Effector memory CD4-positive, alpha-beta T cell (primary cell): ENCODE measurements around the gene AMIGO2.
A peak's percentile ranks its signal among the peaks of the same experiment; 100 is the strongest.

Source experiments
- DNase-seq, 3 donors: peaks; one replicate each; pipeline ENCODE4 v3.0.0-alpha.2; 2020
- H3K27ac ChIP-seq: 2 replicates; pipeline ENCODE4 v1.7.0; 2013; ENCODE audit warnings: mild to moderate bottlenecking, low read length, moderate library complexity; ENCODE audit not compliant: insufficient read depth, poor library complexity, severe bottlenecking
- H3K27me3 ChIP-seq: replicated peaks from 2 replicates; pipeline ENCODE4 v1.7.0; 2013; ENCODE audit warnings: mild to moderate bottlenecking, low read length; ENCODE audit not compliant: insufficient read depth, control insufficient read depth, poor library complexity, severe bottlenecking
- H3K36me3 ChIP-seq: 2 replicates; pipeline ENCODE4 v1.7.0; 2013; ENCODE audit warnings: mild to moderate bottlenecking, low read length, moderate library complexity; ENCODE audit not compliant: control insufficient read depth, insufficient read depth
- H3K4me1 ChIP-seq: 2 replicates; pipeline ENCODE4 v1.7.0; 2013; ENCODE audit warnings: low read length, mild to moderate bottlenecking; ENCODE audit not compliant: control insufficient read depth, insufficient read depth, poor library complexity, severe bottlenecking
- H3K4me3 ChIP-seq: 2 replicates; pipeline ENCODE4 v1.7.0; 2013; ENCODE audit warnings: low read length, low read depth, mild to moderate bottlenecking; ENCODE audit not compliant: insufficient read depth, poor library complexity, severe bottlenecking
- H3K9me3 ChIP-seq: 2 replicates; pipeline ENCODE4 v1.7.0; 2013; ENCODE audit warnings: mild to moderate bottlenecking, low read length, moderate library complexity; ENCODE audit not compliant: control insufficient read depth

Gene AMIGO2

DNA sequence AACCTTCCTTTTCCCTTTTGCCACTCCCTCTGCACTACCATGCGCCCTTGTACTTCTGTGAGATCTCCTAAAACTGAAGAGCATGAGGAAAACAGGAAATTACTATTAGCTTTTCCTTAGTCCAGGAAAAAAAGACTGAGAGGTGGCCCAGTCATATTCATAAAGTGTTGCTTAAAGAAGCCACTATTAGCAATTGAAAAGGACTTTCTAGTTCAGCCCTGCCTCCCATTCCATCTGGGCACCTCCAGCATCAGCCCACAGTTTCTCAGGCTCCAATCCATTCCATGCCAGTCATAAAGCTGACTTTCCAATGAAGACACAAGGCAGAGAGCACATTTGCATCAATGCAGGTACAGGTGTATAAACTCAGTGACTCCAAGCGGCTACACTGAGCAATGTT lies 19.9 kb upstream of the AMIGO2 start:
- Histone ChIP-seq H3K27me3 (no peaks in the 10 kb centered on the region), H3K4me1 (no peaks in the 10 kb centered on the region), H3K36me3 (no peaks in the 10 kb centered on the region), H3K27ac (no peak overlapping the region), H3K4me3 (no peak overlapping the region), H3K9me3 (no peaks in the 10 kb centered on the region)
- no peak for DNase-seq

DNA sequence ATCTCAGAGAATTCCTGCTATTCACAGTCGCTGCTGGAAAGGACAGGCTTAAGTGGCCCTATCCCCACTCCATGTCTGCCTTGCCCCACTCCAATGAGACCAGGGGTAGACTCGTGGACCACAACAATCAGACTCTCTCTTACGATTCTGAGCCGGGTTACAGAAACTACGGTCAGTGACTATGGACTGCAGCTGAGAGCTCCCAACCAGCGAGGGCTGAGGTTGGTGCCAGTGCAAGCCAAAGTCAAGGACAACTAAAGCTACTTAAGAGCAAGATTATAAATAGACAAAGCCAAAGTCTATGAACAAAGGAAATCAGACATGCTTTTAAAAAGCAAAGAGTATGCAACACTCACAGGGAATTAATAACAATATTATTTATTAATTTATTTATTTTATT lies 18.3 kb upstream of the AMIGO2 start:
- Histone ChIP-seq H3K4me3 (no peak overlapping the region), H3K27me3 (no peaks in the 10 kb centered on the region), H3K9me3 (no peaks in the 10 kb centered on the region), H3K36me3 (no peaks in the 10 kb centered on the region), H3K27ac (no peak overlapping the region), H3K4me1 (no peaks in the 10 kb centered on the region)
- DNase-seq: no peak

DNA sequence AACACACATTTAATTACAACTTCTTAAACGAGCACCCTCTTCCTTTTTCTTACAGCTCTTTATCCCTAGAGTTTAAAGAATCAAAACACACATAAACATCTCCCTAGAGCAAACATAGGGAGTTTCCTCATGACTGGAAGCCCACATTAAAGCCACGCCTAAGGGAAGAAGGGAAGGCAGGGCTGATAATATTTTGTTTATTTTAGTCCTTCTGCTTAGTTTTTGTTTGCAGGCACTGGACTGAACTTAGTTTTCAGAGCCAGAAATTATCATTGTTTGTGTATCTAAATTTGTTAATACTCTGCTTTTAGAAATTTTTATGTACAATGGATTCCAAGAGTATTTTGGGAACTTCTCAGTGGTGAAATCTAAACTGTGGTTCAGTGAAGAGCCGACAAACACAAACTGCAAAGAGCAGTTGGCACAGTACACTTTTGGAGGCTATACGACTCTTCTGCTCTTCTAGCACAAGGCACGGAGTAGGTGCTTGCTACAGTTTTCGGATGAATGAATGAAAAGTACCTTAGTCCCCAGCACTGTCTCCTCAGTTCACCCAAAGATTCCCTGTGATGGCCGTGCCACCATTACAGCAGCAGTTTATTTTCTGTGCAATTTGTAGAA lies 17.6 kb upstream of the AMIGO2 start:
- Histone ChIP-seq H3K4me3 (no peak overlapping the region), H3K27ac (no peak overlapping the region), H3K36me3 (no peaks in the 10 kb centered on the region), H3K4me1 (no peaks in the 10 kb centered on the region), H3K27me3 (no peaks in the 10 kb centered on the region), H3K9me3 (no peaks in the 10 kb centered on the region)
- DNase-seq: no peak

DNA sequence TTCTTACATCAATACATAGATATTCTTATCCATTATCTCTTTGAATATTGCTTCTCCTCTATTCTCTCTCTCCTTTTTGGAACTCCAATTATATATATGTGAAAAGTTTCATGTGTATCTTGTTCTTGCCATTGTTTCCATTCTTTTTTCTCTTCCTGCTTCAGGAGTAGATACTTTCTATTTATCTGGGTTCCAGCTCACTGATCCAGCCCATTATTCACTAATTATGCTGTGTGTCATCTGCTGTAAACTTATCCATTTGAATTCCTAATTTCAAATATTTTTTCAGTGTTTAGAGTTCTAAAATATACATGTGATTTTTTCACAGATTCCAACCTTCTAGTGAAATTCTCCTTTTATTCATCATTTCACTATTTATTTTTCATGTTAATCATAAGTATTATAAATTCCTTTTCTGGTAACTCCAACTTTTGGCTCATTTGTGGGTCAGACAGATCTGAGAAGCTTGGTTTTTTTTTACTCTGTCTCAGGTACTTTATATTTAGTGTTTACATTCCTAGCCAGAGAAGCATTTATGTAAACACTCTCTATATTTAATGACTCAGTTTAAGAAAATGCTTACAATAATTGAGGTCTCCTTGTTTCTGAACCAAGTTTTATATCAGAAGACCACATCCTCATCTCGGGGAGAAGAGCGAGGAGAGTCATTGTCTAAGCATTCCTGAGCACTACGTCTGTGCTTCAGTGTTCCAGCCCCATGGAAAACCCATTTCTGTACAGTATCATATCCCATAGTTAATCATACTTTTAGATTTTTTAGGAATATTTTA lies 15.9 kb upstream of the AMIGO2 start:
- no peaks in the 10 kb centered on the region for H3K9me3 ChIP-seq
- DNase-seq: no peak
- no peaks in the 10 kb centered on the region for H3K27me3 ChIP-seq
- H3K4me1 ChIP-seq: no peaks in the 10 kb centered on the region
- H3K27ac ChIP-seq: no peak overlapping the region
- H3K36me3 ChIP-seq: no peaks in the 10 kb centered on the region
- H3K4me3 ChIP-seq: no peak overlapping the region

DNA sequence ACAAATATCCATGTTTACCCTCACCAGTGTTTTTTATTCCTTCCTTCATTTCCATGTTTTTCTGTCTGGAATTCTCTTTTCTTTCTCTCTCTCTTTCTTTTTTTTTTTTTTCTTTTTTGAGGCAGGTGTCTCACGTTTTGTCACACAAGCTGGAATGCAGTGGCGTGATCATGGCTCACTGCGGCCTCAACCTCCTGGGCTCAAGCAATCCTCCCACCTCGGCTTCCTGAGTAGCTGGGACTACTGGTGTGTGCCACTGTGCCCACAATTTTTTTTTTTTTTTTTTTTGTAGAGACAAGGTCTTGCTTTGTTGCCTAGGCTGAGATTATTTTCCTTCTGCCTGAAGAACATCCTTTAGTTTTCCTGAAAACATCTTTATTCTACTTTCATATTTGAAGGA lies 15.0 kb upstream of the AMIGO2 start:
- DNase-seq: no peak
- Histone ChIP-seq H3K27ac (no peak overlapping the region), H3K9me3 (no peaks in the 10 kb centered on the region), H3K36me3 (no peaks in the 10 kb centered on the region), H3K4me1 (no peaks in the 10 kb centered on the region), H3K4me3 (no peak overlapping the region), H3K27me3 (no peaks in the 10 kb centered on the region)

DNA sequence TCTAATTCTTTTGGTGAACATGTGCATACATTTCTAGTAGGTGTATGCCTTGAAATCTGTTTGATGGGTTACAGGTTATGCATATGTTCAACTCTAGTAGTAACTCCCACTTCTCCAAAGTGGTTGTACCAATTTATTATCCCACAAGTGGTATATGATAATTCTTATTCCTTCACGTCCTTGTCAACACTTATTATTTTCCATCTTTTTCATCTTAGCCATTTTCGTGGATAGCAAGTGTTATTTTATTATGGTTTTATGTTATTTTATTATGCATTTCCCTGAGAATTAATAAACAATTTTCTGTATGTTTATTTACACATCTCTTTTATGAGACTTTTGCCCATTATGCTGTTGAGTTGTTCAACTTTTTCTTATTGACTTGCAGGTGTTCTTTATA lies 11.2 kb upstream of the AMIGO2 start:
- Histone ChIP-seq H3K4me3 (no peak overlapping the region), H3K9me3 (no peaks in the 10 kb centered on the region), H3K27me3 (no peaks in the 10 kb centered on the region), H3K27ac (no peak overlapping the region), H3K36me3 (no peaks in the 10 kb centered on the region), H3K4me1 (peaks cover 1% of the 10 kb centered on the region)
- DNase-seq: no peak

DNA sequence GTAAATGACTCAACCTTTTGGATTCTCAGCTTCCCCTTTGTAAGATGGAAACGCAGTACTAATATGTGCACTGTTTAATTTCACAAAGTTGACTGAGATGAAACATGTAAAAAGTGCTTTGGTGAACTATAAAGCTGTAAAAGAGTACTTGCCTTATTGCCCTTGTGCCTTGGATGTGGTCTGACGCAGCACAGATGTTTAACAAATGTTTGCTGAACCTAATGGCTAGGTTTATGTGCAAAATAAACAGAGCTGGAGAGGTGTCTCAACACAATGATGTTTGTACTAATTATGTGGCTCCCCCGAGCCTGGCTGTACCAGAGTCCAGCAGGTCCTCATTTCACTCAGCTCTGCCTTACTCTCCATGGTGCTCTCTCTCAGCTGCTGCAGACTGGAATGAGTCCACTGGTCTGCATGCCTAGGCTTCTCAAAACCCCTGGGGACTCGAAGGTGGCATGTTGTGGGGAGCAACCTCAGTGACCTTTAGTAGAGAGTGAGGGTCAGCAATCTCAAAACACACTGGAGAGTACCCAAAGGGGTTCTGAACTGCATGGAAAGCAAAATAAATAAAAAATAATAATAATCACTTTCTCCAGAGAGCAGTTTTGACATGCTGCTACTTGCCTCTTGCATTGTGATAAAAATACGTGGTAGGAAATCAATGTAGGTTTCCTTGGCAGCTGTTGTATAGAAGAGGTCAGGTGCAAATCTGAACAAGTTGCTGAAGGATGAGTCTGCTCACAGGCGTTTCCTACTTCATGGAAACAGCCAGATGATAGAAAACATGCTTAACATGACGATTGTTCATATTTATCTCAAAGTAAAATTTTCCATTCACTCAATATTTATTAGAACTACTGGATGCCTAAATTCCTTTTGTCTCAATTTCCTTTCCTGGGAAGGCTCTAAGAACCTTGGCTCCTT lies 8.5 kb upstream of the AMIGO2 start:
- H3K4me1 ChIP-seq: peaks cover 21% of the 10 kb centered on the region
- H3K36me3 ChIP-seq: no peaks in the 10 kb centered on the region
- DNase-seq: no peak
- H3K4me3 ChIP-seq: no peak overlapping the region
- H3K27me3 ChIP-seq: no peaks in the 10 kb centered on the region
- no peak overlapping the region for H3K27ac ChIP-seq
- H3K9me3 ChIP-seq: no peaks in the 10 kb centered on the region

DNA sequence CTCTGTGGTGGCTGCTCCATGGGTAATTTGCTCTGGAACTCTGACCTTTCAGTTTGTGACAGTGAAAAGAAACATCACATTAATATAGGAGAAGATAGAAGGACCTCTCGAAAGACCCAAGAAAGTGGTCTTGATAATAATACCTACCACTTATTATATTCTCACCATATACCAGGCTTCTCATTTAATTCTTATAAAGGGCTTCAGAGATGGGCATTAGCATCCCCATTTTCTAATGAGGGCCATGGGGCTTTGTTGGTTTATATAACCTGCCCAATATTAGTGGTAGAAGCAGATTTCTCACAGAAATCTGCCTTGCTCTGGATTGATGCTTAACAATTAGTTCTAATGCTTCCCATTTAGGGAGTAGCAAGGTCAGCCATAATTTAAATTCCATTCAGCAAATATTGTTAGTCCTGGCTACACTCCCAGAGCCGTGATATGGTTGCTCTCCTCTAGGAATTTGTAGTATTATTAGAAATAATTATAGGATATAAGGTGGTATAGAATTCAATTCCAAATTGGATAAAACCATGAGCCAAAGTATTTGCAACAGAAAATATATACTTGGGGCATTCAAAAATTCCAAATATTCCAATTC lies 7.4 kb upstream of the AMIGO2 start:
- Histone ChIP-seq H3K9me3 (no peaks in the 10 kb centered on the region), H3K36me3 (no peaks in the 10 kb centered on the region), H3K4me1 (peaks cover 27% of the 10 kb centered on the region), H3K27ac (no peak overlapping the region), H3K27me3 (no peaks in the 10 kb centered on the region), H3K4me3 (no peak overlapping the region)
- no peak for DNase-seq

DNA sequence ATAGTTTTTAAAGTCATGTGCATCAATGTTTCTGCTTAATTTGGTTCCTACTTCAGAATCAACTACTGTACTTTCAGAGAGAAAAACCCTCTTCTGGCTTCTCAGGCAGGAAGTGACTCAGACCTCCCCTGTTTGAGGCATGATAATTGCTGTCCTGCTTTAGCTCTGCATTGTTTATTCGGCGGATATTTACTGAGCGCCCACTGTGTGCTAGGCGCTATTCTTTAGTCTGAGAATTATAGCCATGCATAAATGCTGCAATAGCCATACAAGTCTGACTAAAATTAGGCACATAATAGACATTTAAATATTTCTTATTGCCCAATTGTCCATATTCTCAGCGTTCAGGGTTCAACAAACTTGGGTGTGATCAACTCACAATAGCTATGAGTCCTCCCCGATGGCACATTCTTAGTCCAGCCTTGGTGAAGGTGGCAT lies 6.1 kb upstream of the AMIGO2 start:
- no peaks in the 10 kb centered on the region for H3K27me3 ChIP-seq
- peak overlapping the region; percentile 37 for H3K27ac ChIP-seq
- H3K36me3 ChIP-seq: no peaks in the 10 kb centered on the region
- peak in 2 of 3 donors; percentile 13 to 33 for DNase-seq
- peaks cover 34% of the 10 kb centered on the region for H3K4me1 ChIP-seq
- H3K4me3 ChIP-seq: no peak overlapping the region
- no peaks in the 10 kb centered on the region for H3K9me3 ChIP-seq
